ENCODE results near the gene CEACAM8.
"Not testable (repeated sequence)": the region's sequence is repeated elsewhere in the genome, so short reads cannot be mapped to it uniquely, and the experiment has no call there.

Gene CEACAM8

GRCh38 chr19:42540071-42540553 lies 54.6 kb downstream of the CEACAM8 start:
- no peak for DNase-seq

- DNase-seq = no peak
Measured at GRCh38 chr19:42538841-42539709, 55.6 kb downstream of the CEACAM8 start.

- DNase-seq = not testable (repeated sequence)
Measured at GRCh38 chr19:42535276-42535675, 59.4 kb downstream of the CEACAM8 start.

GRCh38 chr19:42534391-42534790 lies 60.3 kb downstream of the CEACAM8 start:
- no peak for DNase-seq

GRCh38 chr19:42532891-42533290 lies 61.8 kb downstream of the CEACAM8 start:
- no peak for DNase-seq

- no peak for DNase-seq
Measured at GRCh38 chr19:42531313-42531712, 63.4 kb downstream of the CEACAM8 start.
